Measurements from ENCODE around the gene KAT2A.

KAT2A gene

DNA sequence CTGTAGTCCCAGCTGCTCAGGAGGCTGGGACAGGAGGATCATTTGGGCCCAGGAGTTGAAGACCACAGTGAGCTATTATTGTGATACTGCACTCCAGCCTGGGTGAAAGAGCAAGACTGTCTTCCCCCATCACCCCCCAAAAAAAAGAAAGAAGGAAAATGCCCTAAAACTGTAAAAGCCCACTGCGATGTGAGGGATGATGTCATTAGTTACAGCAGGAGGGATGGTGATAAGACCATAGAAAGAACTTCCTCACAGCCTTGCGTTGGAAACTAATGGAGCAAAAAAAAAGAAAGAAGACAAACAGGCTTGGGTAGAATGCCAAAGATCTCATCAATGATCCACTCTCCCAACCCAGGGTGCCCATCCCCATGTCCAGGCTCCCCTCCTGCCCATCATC, 41.6 kb downstream of the KAT2A start:
- no peaks in the 10 kb centered on the region for H3K27me3 ChIP-seq (ENCODE audit: control insufficient read depth in 1 of 2, insufficient read depth in 2 of 2, low read length in 2 of 2)
- no peak overlapping the region for H3K27ac ChIP-seq (ENCODE audit: low read depth, low read length)
- H3K9me3 ChIP-seq (ENCODE audit: low read length), result no peaks in the 10 kb centered on the region
- no peaks in the 10 kb centered on the region for H3K4me1 ChIP-seq (ENCODE audit: insufficient read depth, low read length)
- no peaks in the 10 kb centered on the region for H3K36me3 ChIP-seq (ENCODE audit: insufficient read depth, low read length)
- no peak overlapping the region for H3K4me3 ChIP-seq (ENCODE audit: low read depth in 1 of 2, low read length in 2 of 2)
- no peak overlapping the region for H3K9ac ChIP-seq (ENCODE audit: low read length)

- no peaks in the 10 kb centered on the region for H3K4me1 ChIP-seq (ENCODE audit: insufficient read depth, low read length)
- no peak overlapping the region for H3K27ac ChIP-seq (ENCODE audit: low read depth, low read length)
- no peak overlapping the region for H3K9ac ChIP-seq (ENCODE audit: low read length)
- H3K9me3 ChIP-seq (ENCODE audit: low read length), result no peaks in the 10 kb centered on the region
- no peaks in the 10 kb centered on the region for H3K27me3 ChIP-seq (ENCODE audit: control insufficient read depth in 1 of 2, insufficient read depth in 2 of 2, low read length in 2 of 2)
- H3K36me3 ChIP-seq (ENCODE audit: insufficient read depth, low read length), result no peaks in the 10 kb centered on the region
- H3K4me3 ChIP-seq (ENCODE audit: low read depth in 1 of 2, low read length in 2 of 2), result no peak overlapping the region
Observed at GRCh38 chr17:42078396-42079043, 42.6 kb downstream of the KAT2A start.

- Histone ChIP-seq H3K27ac (ENCODE audit: low read depth, low read length) (no peak overlapping the region), H3K9ac (ENCODE audit: low read length) (no peak overlapping the region), H3K4me1 (ENCODE audit: insufficient read depth, low read length) (no peaks in the 10 kb centered on the region), H3K27me3 (ENCODE audit: control insufficient read depth in 1 of 2, insufficient read depth in 2 of 2, low read length in 2 of 2) (peaks cover 0 to 2% of the 10 kb centered on the region in 2 donors), H3K36me3 (ENCODE audit: insufficient read depth, low read length) (no peaks in the 10 kb centered on the region), H3K4me3 (ENCODE audit: low read depth in 1 of 2, low read length in 2 of 2) (no peak overlapping the region), H3K9me3 (ENCODE audit: low read length) (no peaks in the 10 kb centered on the region)
Observed at GRCh38 chr17:42077755-42078154, 43.4 kb downstream of the KAT2A start.

DNA sequence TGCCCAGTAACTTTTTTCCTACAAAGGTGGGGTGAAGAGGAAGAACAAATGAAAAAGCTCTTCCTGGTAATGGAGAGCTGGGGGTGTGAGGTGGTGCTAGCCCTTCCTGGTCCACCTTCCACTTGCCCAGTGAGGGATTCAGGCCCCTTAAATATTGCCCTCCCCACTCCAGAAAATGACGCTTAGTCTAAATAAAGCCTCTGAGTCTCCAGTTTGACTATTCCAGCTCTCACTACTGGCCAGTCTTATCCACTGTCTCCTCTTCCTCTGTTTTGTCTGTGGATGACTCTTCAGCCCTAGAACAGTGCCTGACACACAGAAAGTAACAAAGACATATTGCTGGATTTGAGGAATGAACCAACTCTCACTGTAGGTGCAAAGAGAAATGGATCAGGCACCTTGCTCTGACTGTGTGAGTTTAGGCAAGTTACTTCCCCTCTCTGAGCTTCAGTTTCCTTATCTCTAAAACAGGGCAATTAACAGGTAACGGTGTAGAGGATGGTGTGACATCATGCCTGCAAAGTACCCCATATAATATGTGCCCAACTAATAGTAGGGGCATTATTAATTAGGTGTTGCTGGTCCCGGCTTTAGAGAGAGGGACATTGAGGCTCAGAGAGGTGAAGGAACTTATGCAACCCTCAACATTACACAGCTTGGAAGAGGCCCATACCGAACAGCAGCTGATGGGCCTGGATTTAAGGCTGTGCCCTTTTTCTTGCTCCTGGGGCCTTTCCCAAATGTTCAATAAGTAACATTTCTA, 44.2 kb downstream of the KAT2A start:
- Histone ChIP-seq H3K4me3 (ENCODE audit: low read depth in 1 of 2, low read length in 2 of 2) (no peak overlapping the region), H3K27ac (ENCODE audit: low read depth, low read length) (no peak overlapping the region)

DNA sequence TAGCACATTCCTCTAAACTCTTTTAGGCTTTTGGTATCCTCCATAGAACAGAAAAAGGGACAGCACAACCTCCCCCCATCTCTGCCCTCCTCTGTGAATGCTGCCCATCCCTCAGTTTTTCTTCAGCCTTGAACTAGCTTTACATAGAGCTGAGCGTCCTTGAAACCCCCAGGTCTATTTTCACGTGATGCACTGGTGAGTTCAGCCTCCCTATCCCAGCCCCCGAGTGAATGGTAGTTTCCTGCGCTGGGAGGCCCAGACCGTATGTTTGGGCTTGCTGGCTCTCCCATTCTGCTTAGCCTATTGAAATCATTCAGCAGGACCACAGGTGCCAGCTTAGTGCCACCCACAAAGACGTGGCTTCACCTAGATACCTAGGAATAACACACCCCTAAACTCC, 45.4 kb downstream of the KAT2A start:
- peaks cover 4% of the 10 kb centered on the region for H3K4me1 ChIP-seq (ENCODE audit: insufficient read depth, low read length)
- no peak overlapping the region for H3K27ac ChIP-seq (ENCODE audit: low read depth, low read length)
- no peaks in the 10 kb centered on the region for H3K36me3 ChIP-seq (ENCODE audit: insufficient read depth, low read length)
- peaks cover 9 to 20% of the 10 kb centered on the region in 2 donors for H3K27me3 ChIP-seq (ENCODE audit: control insufficient read depth in 1 of 2, insufficient read depth in 2 of 2, low read length in 2 of 2)
- H3K9me3 ChIP-seq (ENCODE audit: low read length), result no peaks in the 10 kb centered on the region
- H3K9ac ChIP-seq (ENCODE audit: low read length), result no peak overlapping the region
- H3K4me3 ChIP-seq (ENCODE audit: low read depth in 1 of 2, low read length in 2 of 2), result no peak overlapping the region

More for the DNA sequence above, 44.2 kb downstream of the KAT2A start:
- Histone ChIP-seq H3K4me1 (ENCODE audit: insufficient read depth, low read length) (peaks cover 2% of the 10 kb centered on the region), H3K9ac (ENCODE audit: low read length) (no peak overlapping the region), H3K9me3 (ENCODE audit: low read length) (no peaks in the 10 kb centered on the region), H3K27me3 (ENCODE audit: control insufficient read depth in 1 of 2, insufficient read depth in 2 of 2, low read length in 2 of 2) (peaks cover under 1 to 9% of the 10 kb centered on the region in 2 donors), H3K36me3 (ENCODE audit: insufficient read depth, low read length) (no peaks in the 10 kb centered on the region)

DNA sequence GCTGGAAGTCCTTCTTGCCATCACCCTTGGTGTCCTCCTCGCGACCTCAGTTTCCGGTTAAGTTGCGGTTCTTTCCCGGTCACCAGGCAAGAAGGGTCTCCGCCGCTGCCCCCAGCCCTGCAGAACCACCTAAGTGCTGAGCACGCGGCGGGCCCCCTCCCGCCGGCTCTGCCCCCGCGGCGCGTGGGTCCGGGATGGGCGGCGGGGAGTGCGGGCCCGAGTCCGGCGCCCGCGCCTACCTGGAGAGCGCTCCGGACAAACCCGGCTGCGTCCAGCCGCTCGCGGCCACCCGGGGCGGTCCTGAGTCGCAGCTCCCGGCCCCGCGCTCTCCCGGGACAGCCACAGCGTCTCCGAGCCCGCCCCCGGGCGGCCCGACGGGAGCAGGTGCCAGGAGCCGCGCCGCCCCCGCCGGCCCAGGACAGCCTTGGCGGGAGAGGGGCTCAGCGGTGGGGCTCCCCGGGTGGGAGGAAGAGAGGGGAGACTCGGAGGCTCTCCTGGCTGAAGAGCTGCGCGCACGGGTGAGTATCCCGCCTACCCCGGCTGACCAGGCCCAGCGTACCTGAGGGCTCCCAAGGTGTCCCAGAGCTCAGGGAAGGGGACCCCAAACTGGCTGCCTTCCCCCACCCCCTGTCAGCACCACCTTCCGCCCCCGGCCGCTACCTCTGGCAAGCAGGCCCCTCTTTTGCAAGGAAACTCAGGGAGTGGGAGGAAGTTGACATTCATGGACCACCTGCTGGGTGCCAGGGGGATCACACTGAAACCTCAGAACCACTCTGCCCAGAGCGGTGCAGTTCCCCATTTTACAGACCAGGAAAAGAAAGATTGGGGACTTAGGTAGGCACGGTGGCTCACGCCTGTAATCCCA, 48.6 kb downstream of the KAT2A start:
- no peaks in the 10 kb centered on the region for H3K9me3 ChIP-seq (ENCODE audit: low read length)
- H3K4me1 ChIP-seq (ENCODE audit: insufficient read depth, low read length), result peaks cover 4% of the 10 kb centered on the region
- H3K27me3 ChIP-seq (ENCODE audit: control insufficient read depth in 1 of 2, insufficient read depth in 2 of 2, low read length in 2 of 2), result peaks cover 9 to 23% of the 10 kb centered on the region in 2 donors
- H3K27ac ChIP-seq (ENCODE audit: low read depth, low read length), result no peak overlapping the region
- no peak overlapping the region for H3K4me3 ChIP-seq (ENCODE audit: low read depth in 1 of 2, low read length in 2 of 2)
- H3K36me3 ChIP-seq (ENCODE audit: insufficient read depth, low read length), result no peaks in the 10 kb centered on the region
- no peak overlapping the region for H3K9ac ChIP-seq (ENCODE audit: low read length)

DNA sequence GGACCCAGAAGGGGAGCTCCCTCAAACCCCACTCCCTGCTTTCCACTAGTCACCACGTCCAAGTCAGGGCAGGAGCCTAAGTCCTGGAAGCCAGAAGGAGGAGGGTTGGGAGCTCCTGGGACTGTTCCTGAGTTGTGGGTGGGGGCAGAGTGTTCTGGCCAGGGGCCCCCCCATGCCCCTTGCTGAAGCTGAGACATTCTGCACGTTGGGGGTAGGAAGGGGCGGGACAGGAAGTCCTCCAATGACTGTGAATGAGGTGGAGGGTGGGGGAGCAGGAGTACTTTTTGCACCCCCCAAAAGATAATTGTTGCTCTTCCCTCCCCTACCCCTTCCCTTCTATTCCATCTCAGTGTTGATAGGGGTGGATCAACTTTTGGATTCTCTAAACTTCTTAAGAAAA, 49.4 kb downstream of the KAT2A start:
- Histone ChIP-seq H3K27ac (ENCODE audit: low read depth, low read length) (no peak overlapping the region), H3K9ac (ENCODE audit: low read length) (no peak overlapping the region), H3K4me3 (ENCODE audit: low read depth in 1 of 2, low read length in 2 of 2) (no peak overlapping the region), H3K36me3 (ENCODE audit: insufficient read depth, low read length) (no peaks in the 10 kb centered on the region), H3K9me3 (ENCODE audit: low read length) (no peaks in the 10 kb centered on the region), H3K27me3 (ENCODE audit: control insufficient read depth in 1 of 2, insufficient read depth in 2 of 2, low read length in 2 of 2) (peaks cover 9 to 23% of the 10 kb centered on the region in 2 donors), H3K4me1 (ENCODE audit: insufficient read depth, low read length) (peaks cover 4% of the 10 kb centered on the region)

DNA sequence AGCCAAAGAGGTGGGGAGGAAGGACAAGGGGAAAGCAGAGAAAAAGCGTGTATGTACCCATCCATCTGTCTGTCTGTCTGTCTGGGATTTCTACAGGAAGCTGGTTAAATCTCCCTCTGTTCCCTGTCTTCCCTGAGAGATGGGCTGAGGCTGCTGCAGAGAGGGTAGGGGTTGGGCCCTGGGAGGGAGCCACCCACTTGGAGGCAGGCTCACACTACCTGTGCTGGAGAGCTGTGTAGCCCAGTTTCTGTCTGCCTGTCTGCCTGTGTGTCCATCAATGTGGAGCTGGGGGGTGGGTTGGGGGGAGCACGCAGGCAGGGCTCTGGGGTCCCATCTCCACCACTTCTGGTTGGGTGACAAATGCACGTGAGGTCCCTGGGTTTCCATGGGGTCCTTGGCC, 52.2 kb downstream of the KAT2A start:
- Histone ChIP-seq H3K9me3 (ENCODE audit: low read length) (no peaks in the 10 kb centered on the region), H3K9ac (ENCODE audit: low read length) (no peak overlapping the region), H3K36me3 (ENCODE audit: insufficient read depth, low read length) (no peaks in the 10 kb centered on the region), H3K4me3 (ENCODE audit: low read depth in 1 of 2, low read length in 2 of 2) (no peak overlapping the region), H3K27me3 (ENCODE audit: control insufficient read depth in 1 of 2, insufficient read depth in 2 of 2, low read length in 2 of 2) (peaks cover 9 to 23% of the 10 kb centered on the region in 2 donors), H3K4me1 (ENCODE audit: insufficient read depth, low read length) (peaks cover 4% of the 10 kb centered on the region), H3K27ac (ENCODE audit: low read depth, low read length) (no peak overlapping the region)

GRCh38 chr17:42067371-42068091, 53.6 kb downstream of the KAT2A start:
- Histone ChIP-seq H3K27ac (ENCODE audit: low read depth, low read length) (no peak overlapping the region), H3K36me3 (ENCODE audit: insufficient read depth, low read length) (no peaks in the 10 kb centered on the region), H3K4me1 (ENCODE audit: insufficient read depth, low read length) (peaks cover 4% of the 10 kb centered on the region), H3K27me3 (ENCODE audit: control insufficient read depth in 1 of 2, insufficient read depth in 2 of 2, low read length in 2 of 2) (peaks cover 9 to 19% of the 10 kb centered on the region in 2 donors), H3K9ac (ENCODE audit: low read length) (no peak overlapping the region), H3K9me3 (ENCODE audit: low read length) (no peaks in the 10 kb centered on the region), H3K4me3 (ENCODE audit: low read depth in 1 of 2, low read length in 2 of 2) (no peak overlapping the region)

DNA sequence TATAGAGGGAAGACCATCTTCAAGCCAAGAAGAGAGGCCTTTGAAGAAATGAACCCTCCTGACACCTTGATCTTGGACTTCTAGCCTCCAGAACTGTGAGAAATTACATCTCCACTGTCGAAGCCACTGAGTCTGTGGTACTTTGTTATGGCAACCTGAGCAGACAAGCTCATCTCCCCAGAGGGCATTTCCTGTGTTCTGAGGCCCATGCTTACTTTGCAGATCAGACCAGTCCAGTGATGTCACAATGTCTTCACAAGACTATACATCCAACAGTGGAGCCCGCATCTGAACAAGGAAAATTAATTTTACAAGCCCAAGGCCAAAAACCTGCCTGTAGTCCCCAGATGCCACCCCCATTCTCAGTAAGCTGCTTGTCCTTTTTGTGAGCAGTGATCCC, 56.0 kb downstream of the KAT2A start:
- H3K9ac ChIP-seq (ENCODE audit: low read length), result no peak overlapping the region
- H3K9me3 ChIP-seq (ENCODE audit: low read length), result no peaks in the 10 kb centered on the region

More for the DNA sequence above, 56.0 kb downstream of the KAT2A start:
- Histone ChIP-seq H3K27ac (ENCODE audit: low read depth, low read length) (no peak overlapping the region), H3K27me3 (ENCODE audit: control insufficient read depth in 1 of 2, insufficient read depth in 2 of 2, low read length in 2 of 2) (no peaks in the 10 kb centered on the region), H3K4me3 (ENCODE audit: low read depth in 1 of 2, low read length in 2 of 2) (no peak overlapping the region), H3K4me1 (ENCODE audit: insufficient read depth, low read length) (no peaks in the 10 kb centered on the region), H3K36me3 (ENCODE audit: insufficient read depth, low read length) (no peaks in the 10 kb centered on the region)

Data from muscle layer of colon (tissue), 2 donors.